ENCODE results near the gene PRKN.

Gene PRKN

DNA sequence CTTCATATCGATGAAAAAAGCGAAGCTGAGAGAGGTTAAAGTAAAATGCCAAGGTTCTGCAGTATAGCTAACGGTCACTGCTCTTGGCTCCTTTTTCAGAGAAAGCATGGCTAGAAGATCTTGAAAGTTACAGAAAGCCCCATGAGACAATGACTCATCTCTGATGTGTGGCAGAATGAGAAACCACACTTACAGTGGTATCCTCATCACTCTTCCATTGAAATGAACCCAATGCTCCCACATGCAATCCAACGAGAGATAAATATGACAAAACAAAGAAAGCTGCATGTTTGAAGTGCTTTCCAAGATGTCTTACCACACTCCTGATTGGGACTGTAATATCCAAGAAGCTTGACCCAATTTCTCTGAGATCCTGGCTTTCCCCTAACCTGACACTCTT, 694.9 kb downstream of the PRKN start:
- H3K27me3 ChIP-seq (replicated peaks; ENCODE audit: control insufficient read depth, insufficient read depth, low read length, poor library complexity, severe bottlenecking), result no peaks in the 10 kb centered on the region
- no peak overlapping the region for H3K4me3 ChIP-seq (ENCODE audit: insufficient read depth, low read depth, low read length, poor library complexity, severe bottlenecking)
- no peaks in the 10 kb centered on the region for H3K36me3 ChIP-seq (ENCODE audit: control insufficient read depth, insufficient read depth, low read length)
- no peaks in the 10 kb centered on the region for H3K4me1 ChIP-seq (ENCODE audit: control insufficient read depth, insufficient read depth, low read length, poor library complexity, severe bottlenecking)
- no peak overlapping the region for H3K27ac ChIP-seq (ENCODE audit: insufficient read depth, low read length, poor library complexity, severe bottlenecking)
- DNase-seq, result no peak
- H3K9me3 ChIP-seq (ENCODE audit: control insufficient read depth, low read length), result no peaks in the 10 kb centered on the region

DNA sequence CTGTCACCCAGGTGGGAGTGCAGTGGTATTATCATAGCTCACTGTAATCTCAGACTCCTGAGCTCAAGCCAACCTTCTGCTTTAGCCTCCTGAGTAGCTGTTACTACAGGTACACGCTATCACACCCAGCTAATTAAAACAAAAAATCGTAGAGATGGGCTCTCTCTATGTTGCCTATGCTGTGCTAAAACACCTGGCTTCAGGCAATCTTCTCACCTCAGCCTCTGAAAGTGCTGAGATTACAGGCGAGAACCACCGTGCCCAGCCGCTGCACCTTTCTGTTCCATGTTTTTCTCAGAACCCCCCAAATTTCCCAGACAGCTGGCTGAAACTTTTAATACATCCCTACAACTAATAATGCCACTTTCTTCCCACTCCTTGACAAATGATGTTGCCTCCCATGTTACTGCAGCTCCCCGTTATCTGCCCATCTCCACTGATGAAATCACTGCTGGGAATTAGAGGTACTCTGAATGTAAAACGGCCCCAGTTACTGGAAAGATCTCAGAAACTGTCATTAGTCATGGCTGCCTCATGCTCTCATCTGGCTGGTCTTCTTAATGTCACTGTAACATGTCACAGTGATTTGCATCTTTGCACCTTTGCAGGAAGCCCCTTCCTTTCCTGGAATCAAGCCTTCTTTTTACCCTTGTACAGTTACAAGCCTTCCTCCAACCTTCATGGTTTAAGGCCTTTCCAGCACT, 697.5 kb downstream of the PRKN start:
- no peaks in the 10 kb centered on the region for H3K4me1 ChIP-seq (ENCODE audit: control insufficient read depth, insufficient read depth, low read length, poor library complexity, severe bottlenecking)
- H3K4me3 ChIP-seq (ENCODE audit: insufficient read depth, low read depth, low read length, poor library complexity, severe bottlenecking), result no peak overlapping the region
- no peaks in the 10 kb centered on the region for H3K9me3 ChIP-seq (ENCODE audit: control insufficient read depth, low read length)
- no peaks in the 10 kb centered on the region for H3K27me3 ChIP-seq (replicated peaks; ENCODE audit: control insufficient read depth, insufficient read depth, low read length, poor library complexity, severe bottlenecking)
- no peak overlapping the region for H3K27ac ChIP-seq (ENCODE audit: insufficient read depth, low read length, poor library complexity, severe bottlenecking)
- DNase-seq, result no peak
- H3K36me3 ChIP-seq (ENCODE audit: control insufficient read depth, insufficient read depth, low read length), result no peaks in the 10 kb centered on the region

DNA sequence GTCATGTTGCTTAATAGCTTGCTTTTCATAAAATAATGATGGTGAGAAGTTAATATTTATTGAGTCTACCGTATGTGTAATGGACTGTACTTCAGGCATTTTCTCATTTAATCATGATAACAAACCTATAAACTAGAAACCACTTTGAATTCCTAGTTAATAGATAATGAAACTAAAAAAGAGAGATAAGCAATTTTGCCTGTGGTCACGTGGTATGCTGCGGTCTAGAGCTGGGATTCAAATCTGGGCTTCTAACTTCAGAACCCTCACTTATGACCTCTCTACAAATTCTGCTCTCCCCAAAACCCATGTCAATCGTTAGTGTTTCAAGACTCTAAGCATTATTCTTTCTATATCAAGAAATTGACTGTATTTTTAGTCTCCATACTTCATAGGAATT, 700.7 kb downstream of the PRKN start:
- Histone ChIP-seq H3K27ac (ENCODE audit: insufficient read depth, low read length, poor library complexity, severe bottlenecking) (no peak overlapping the region), H3K27me3 (replicated peaks; ENCODE audit: control insufficient read depth, insufficient read depth, low read length, poor library complexity, severe bottlenecking) (no peaks in the 10 kb centered on the region), H3K9me3 (ENCODE audit: control insufficient read depth, low read length) (no peaks in the 10 kb centered on the region), H3K4me3 (ENCODE audit: insufficient read depth, low read depth, low read length, poor library complexity, severe bottlenecking) (no peak overlapping the region), H3K4me1 (ENCODE audit: control insufficient read depth, insufficient read depth, low read length, poor library complexity, severe bottlenecking) (no peaks in the 10 kb centered on the region), H3K36me3 (ENCODE audit: control insufficient read depth, insufficient read depth, low read length) (no peaks in the 10 kb centered on the region)
- no peak for DNase-seq

DNA sequence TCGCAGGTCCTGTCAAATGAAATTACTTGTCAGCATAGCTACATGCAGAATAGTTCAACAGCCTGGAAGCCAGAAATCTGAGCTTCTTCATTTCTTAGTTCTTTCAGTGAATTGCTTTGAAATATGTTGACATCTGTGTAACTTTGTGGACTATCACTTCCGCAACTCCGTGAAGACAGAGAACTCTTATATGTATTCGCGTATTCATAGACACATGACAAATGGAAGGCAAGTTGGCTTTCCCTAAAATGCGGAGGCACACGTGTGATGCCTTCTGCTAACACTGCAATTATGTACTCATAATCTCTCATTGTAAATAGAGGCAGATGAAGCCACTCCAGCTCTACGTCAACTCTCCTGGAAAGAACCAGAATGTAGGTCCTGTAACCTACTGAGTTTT, 701.5 kb downstream of the PRKN start:
- no peak overlapping the region for H3K27ac ChIP-seq (ENCODE audit: insufficient read depth, low read length, poor library complexity, severe bottlenecking)
- no peaks in the 10 kb centered on the region for H3K9me3 ChIP-seq (ENCODE audit: control insufficient read depth, low read length)
- H3K4me1 ChIP-seq (ENCODE audit: control insufficient read depth, insufficient read depth, low read length, poor library complexity, severe bottlenecking), result no peaks in the 10 kb centered on the region
- H3K27me3 ChIP-seq (replicated peaks; ENCODE audit: control insufficient read depth, insufficient read depth, low read length, poor library complexity, severe bottlenecking), result no peaks in the 10 kb centered on the region
- no peak overlapping the region for H3K4me3 ChIP-seq (ENCODE audit: insufficient read depth, low read depth, low read length, poor library complexity, severe bottlenecking)
- H3K36me3 ChIP-seq (ENCODE audit: control insufficient read depth, insufficient read depth, low read length), result no peaks in the 10 kb centered on the region
- DNase-seq, result no peak

GRCh38 chr6:162019349-162019748, 708.2 kb downstream of the PRKN start:
- no peaks in the 10 kb centered on the region for H3K36me3 ChIP-seq (ENCODE audit: control insufficient read depth, insufficient read depth, low read length)
- H3K4me1 ChIP-seq (ENCODE audit: control insufficient read depth, insufficient read depth, low read length, poor library complexity, severe bottlenecking), result no peaks in the 10 kb centered on the region
- no peak overlapping the region for H3K4me3 ChIP-seq (ENCODE audit: insufficient read depth, low read depth, low read length, poor library complexity, severe bottlenecking)
- H3K27ac ChIP-seq (ENCODE audit: insufficient read depth, low read length, poor library complexity, severe bottlenecking), result no peak overlapping the region
- H3K27me3 ChIP-seq (replicated peaks; ENCODE audit: control insufficient read depth, insufficient read depth, low read length, poor library complexity, severe bottlenecking), result no peaks in the 10 kb centered on the region
- H3K9me3 ChIP-seq (ENCODE audit: control insufficient read depth, low read length), result no peaks in the 10 kb centered on the region
- no peak for DNase-seq

DNA sequence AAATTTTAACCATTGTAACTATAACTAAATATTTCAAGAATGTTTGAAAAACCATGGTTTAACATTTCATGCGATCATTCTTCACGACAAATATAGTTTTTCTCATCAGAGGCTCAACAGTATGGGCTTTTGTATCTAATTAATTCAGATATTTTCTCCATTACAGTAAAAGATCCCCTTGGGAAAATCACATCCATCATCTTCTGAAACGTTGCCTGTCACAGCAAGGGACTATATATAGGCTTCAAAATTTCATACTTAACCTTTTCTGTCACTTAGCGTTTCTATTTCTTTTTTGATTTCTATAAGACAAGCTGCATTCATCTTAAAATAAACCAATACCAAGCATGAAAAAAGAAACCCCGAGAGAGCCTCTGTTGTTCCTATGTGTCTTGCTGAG, 710.0 kb downstream of the PRKN start:
- Histone ChIP-seq H3K27ac (ENCODE audit: insufficient read depth, low read length, poor library complexity, severe bottlenecking) (no peak overlapping the region), H3K36me3 (ENCODE audit: control insufficient read depth, insufficient read depth, low read length) (no peaks in the 10 kb centered on the region), H3K4me1 (ENCODE audit: control insufficient read depth, insufficient read depth, low read length, poor library complexity, severe bottlenecking) (no peaks in the 10 kb centered on the region), H3K4me3 (ENCODE audit: insufficient read depth, low read depth, low read length, poor library complexity, severe bottlenecking) (no peak overlapping the region), H3K9me3 (ENCODE audit: control insufficient read depth, low read length) (no peaks in the 10 kb centered on the region), H3K27me3 (replicated peaks; ENCODE audit: control insufficient read depth, insufficient read depth, low read length, poor library complexity, severe bottlenecking) (no peaks in the 10 kb centered on the region)
- DNase-seq, result no peak

DNA sequence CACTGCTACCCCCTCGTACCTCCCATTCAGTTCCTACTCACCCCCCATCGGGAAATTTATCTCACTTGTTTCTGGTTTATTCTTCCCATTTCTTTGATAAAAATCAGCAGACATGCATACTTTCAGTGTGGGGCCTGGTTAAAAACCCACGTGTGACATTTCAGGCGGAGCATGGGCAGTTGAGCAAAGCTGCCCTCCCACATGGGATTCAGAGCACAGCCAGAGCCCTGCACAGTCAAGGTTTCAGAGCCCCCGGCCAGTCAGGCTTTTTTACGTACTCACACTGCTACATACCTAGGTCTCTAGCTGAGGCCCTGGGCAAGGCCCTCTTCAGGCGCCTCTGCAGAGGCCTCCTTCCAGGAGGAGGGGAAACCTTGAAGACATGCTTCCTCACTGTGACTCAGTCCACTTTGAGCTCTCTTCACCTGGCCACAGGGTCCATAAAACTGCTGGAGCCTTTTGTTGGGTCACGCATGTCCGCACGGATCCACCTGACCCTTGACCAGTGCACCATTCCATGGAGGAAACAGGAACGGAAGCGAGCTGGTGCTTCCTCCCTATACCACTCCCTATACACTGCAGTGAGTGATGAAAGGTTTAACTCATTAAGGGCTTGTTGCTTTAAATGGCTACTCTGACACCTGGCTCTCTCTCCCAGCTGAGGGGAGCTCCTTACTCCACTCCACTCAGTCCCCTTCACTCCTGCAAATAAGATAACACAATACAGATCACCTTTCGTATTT, 713.3 kb downstream of the PRKN start:
- DNase-seq, result no peak
- Histone ChIP-seq H3K27me3 (replicated peaks; ENCODE audit: control insufficient read depth, insufficient read depth, low read length, poor library complexity, severe bottlenecking) (no peaks in the 10 kb centered on the region), H3K9me3 (ENCODE audit: control insufficient read depth, low read length) (no peaks in the 10 kb centered on the region)

GRCh38 chr6:162005372-162005771, 722.2 kb downstream of the PRKN start:
- Histone ChIP-seq H3K9me3 (ENCODE audit: control insufficient read depth, low read length) (no peaks in the 10 kb centered on the region), H3K4me1 (ENCODE audit: control insufficient read depth, insufficient read depth, low read length, poor library complexity, severe bottlenecking) (no peaks in the 10 kb centered on the region), H3K27ac (ENCODE audit: insufficient read depth, low read length, poor library complexity, severe bottlenecking) (no peak overlapping the region), H3K4me3 (ENCODE audit: insufficient read depth, low read depth, low read length, poor library complexity, severe bottlenecking) (no peak overlapping the region), H3K36me3 (ENCODE audit: control insufficient read depth, insufficient read depth, low read length) (no peaks in the 10 kb centered on the region), H3K27me3 (replicated peaks; ENCODE audit: control insufficient read depth, insufficient read depth, low read length, poor library complexity, severe bottlenecking) (no peaks in the 10 kb centered on the region)
- no peak for DNase-seq

More for the DNA sequence above, 713.3 kb downstream of the PRKN start:
- no peaks in the 10 kb centered on the region for H3K36me3 ChIP-seq (ENCODE audit: control insufficient read depth, insufficient read depth, low read length)
- no peak overlapping the region for H3K27ac ChIP-seq (ENCODE audit: insufficient read depth, low read length, poor library complexity, severe bottlenecking)
- no peaks in the 10 kb centered on the region for H3K4me1 ChIP-seq (ENCODE audit: control insufficient read depth, insufficient read depth, low read length, poor library complexity, severe bottlenecking)
- H3K4me3 ChIP-seq (ENCODE audit: insufficient read depth, low read depth, low read length, poor library complexity, severe bottlenecking), result no peak overlapping the region

DNA sequence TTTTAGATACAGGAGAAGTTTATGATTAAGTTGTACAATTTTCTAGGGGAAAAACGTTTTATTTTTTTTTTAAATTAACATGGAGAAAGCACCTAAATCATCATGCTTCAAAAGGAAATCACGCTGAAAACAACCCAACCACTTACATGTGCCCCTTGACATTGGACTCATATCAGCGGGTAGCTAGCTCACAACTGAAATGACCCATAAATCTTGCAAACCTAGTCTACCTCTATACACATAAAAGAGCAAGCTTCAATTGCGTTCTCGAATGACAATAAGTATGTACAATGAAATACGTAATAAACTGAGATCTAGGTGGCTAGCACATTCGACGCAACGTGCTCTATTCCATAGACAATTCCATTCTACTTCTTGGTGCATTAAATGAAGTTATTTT, 730.8 kb downstream of the PRKN start:
- Histone ChIP-seq H3K4me1 (ENCODE audit: control insufficient read depth, insufficient read depth, low read length, poor library complexity, severe bottlenecking) (no peaks in the 10 kb centered on the region), H3K36me3 (ENCODE audit: control insufficient read depth, insufficient read depth, low read length) (no peaks in the 10 kb centered on the region), H3K4me3 (ENCODE audit: insufficient read depth, low read depth, low read length, poor library complexity, severe bottlenecking) (no peak overlapping the region), H3K27me3 (replicated peaks; ENCODE audit: control insufficient read depth, insufficient read depth, low read length, poor library complexity, severe bottlenecking) (no peaks in the 10 kb centered on the region), H3K9me3 (ENCODE audit: control insufficient read depth, low read length) (no peaks in the 10 kb centered on the region), H3K27ac (ENCODE audit: insufficient read depth, low read length, poor library complexity, severe bottlenecking) (no peak overlapping the region)
- no peak for DNase-seq

DNA sequence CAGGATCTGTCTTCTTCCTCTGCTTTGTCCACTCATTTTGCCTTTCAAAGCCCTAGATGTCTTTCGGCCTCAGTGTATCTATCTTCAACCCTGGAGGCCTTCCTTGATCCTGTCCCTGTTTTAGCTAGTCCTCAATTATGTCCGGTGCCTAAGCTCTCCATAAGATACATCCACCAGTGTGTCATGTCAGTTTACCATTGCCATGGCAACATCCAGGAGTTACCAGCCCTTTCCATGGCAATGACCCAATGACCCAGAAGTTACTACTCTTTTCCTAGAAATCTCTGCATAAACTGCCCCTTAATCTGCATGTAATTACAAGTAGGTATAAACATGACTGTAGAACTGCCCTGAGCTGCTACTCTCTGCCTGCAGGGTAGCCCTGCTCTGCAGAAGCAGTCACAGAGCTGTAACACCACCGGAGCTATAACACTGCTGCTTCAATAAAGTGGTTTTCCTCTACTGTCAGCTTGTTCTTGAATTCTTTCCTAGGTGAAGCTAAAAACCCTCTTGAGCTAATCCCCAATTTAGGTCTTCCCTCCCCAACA, 741.6 kb downstream of the PRKN start:
- no peaks in the 10 kb centered on the region for H3K27me3 ChIP-seq (replicated peaks; ENCODE audit: control insufficient read depth, insufficient read depth, low read length, poor library complexity, severe bottlenecking)
- no peaks in the 10 kb centered on the region for H3K4me1 ChIP-seq (ENCODE audit: control insufficient read depth, insufficient read depth, low read length, poor library complexity, severe bottlenecking)
- no peak for DNase-seq
- peaks cover 10% of the 10 kb centered on the region for H3K9me3 ChIP-seq (ENCODE audit: control insufficient read depth, low read length)
- no peak overlapping the region for H3K4me3 ChIP-seq (ENCODE audit: insufficient read depth, low read depth, low read length, poor library complexity, severe bottlenecking)
- H3K27ac ChIP-seq (ENCODE audit: insufficient read depth, low read length, poor library complexity, severe bottlenecking), result no peak overlapping the region
- H3K36me3 ChIP-seq (ENCODE audit: control insufficient read depth, insufficient read depth, low read length), result no peaks in the 10 kb centered on the region

Data from effector memory CD4-positive, alpha-beta T cell (primary cell).